Astrocyte (in vitro differentiated cells and primary cell): ENCODE measurements around the gene CD8B2. TPM values are rescaled to one million over a fixed set of nuclear protein-coding genes. Genes with fewer than 3 reads are reported as not detected.

ENCODE experiments used
- DNase-seq: peaks from one replicate; pipeline ENCODE4 v3.0.0-alpha.2; 2010; ENCODE audit warnings: low read depth
- FAIRE-seq: peaks from 2 replicates; lab custom pipeline; 2011; peaks lifted over from hg19 to GRCh38; lab: Jason Lieb, UNC
- H2AFZ ChIP-seq: 2 replicates; pipeline ENCODE4 v1.6.0; 2012; ENCODE audit warnings: low read depth, low read length, inconsistent platforms
- H3K27ac ChIP-seq: 2 replicates; pipeline ENCODE4 v1.5.1; 2011; ENCODE audit warnings: low read depth, low read length, inconsistent platforms
- H3K27me3 ChIP-seq: 2 replicates; pipeline ENCODE4 v1.6.0; 2011; ENCODE audit warnings: low read length, inconsistent platforms; ENCODE audit not compliant: insufficient read depth
- H3K36me3 ChIP-seq: 2 replicates; pipeline ENCODE4 v1.5.1; 2011; ENCODE audit warnings: low read length, inconsistent platforms; ENCODE audit not compliant: insufficient read depth
- H3K4me1 ChIP-seq: 2 replicates; pipeline ENCODE4 v1.5.1; 2011; ENCODE audit warnings: low read length, inconsistent platforms; ENCODE audit not compliant: insufficient read depth
- H3K4me2 ChIP-seq: 2 replicates; pipeline ENCODE4 v1.6.0; 2012; ENCODE audit warnings: low read length, inconsistent platforms
- H3K4me3 ChIP-seq: 2 replicates; pipeline ENCODE4 v1.5.1; 2011; ENCODE audit warnings: low read depth, mild to moderate bottlenecking, low read length, inconsistent platforms; ENCODE audit not compliant: insufficient read depth
- H3K79me2 ChIP-seq: 2 replicates; pipeline ENCODE4 v1.6.0; 2012; ENCODE audit warnings: mild to moderate bottlenecking, low read length, inconsistent platforms; ENCODE audit not compliant: insufficient read depth
- H3K9ac ChIP-seq: 2 replicates; pipeline ENCODE4 v1.6.0; 2012; ENCODE audit warnings: mild to moderate bottlenecking, low read length, inconsistent platforms
- H3K9me3 ChIP-seq: 2 replicates; pipeline ENCODE4 v1.5.1; 2012; ENCODE audit warnings: low read depth, mild to moderate bottlenecking, low read length, inconsistent platforms; ENCODE audit not compliant: insufficient read depth
- H4K20me1 ChIP-seq: 2 replicates; pipeline ENCODE4 v1.6.0; 2012; ENCODE audit warnings: low read length, inconsistent platforms; ENCODE audit not compliant: insufficient read depth
- H3K27ac Mint-ChIP-seq: one replicate; pipeline ENCODE4 v1.8.0; 2021; ENCODE audit warnings: mild to moderate bottlenecking, mixed read lengths; ENCODE audit not compliant: unreplicated experiment
- H3K27me3 Mint-ChIP-seq: one replicate; pipeline ENCODE4 v1.8.0; 2021; ENCODE audit warnings: low read depth, mixed read lengths; ENCODE audit not compliant: unreplicated experiment
- H3K36me3 Mint-ChIP-seq: one replicate; pipeline ENCODE4 v1.8.0; 2021; ENCODE audit warnings: low read depth, mixed read lengths; ENCODE audit not compliant: unreplicated experiment
- H3K4me1 Mint-ChIP-seq: one replicate; pipeline ENCODE4 v1.8.0; 2021; ENCODE audit warnings: low read depth, mixed read lengths; ENCODE audit not compliant: unreplicated experiment
- H3K4me3 Mint-ChIP-seq: one replicate; pipeline ENCODE4 v1.8.0; 2021; ENCODE audit warnings: mild to moderate bottlenecking, moderate library complexity, mixed read lengths; ENCODE audit not compliant: unreplicated experiment
- H3K9me3 Mint-ChIP-seq: one replicate; pipeline ENCODE4 v1.8.0; 2021; ENCODE audit warnings: mild to moderate bottlenecking, mixed read lengths; ENCODE audit not compliant: unreplicated experiment
- EZH2 ChIP-seq: IDR thresholded peaks from 2 replicates; pipeline ENCODE4 v1.6.1; 2012; ENCODE audit warnings: mild to moderate bottlenecking, low read length, inconsistent platforms; ENCODE audit not compliant: insufficient read depth
- total RNA-seq: library from RNA; stranded (reverse); gene quantifications from 2 replicates; pipeline ENCODE4 v1.2.1, GENCODE V29; 2021
- TF ChIP-seq, protein P1 (sequence below): IDR thresholded peaks from 2 replicates; pipeline ENCODE4 v1.5.1; 2011; ENCODE audit warnings: low read depth, mild to moderate bottlenecking, inconsistent platforms, low read length, moderate library complexity; ENCODE audit not compliant: insufficient read depth

The CD8B2 gene
- total RNA-seq, 1 donor from 2014 or later = not detected

DNA sequence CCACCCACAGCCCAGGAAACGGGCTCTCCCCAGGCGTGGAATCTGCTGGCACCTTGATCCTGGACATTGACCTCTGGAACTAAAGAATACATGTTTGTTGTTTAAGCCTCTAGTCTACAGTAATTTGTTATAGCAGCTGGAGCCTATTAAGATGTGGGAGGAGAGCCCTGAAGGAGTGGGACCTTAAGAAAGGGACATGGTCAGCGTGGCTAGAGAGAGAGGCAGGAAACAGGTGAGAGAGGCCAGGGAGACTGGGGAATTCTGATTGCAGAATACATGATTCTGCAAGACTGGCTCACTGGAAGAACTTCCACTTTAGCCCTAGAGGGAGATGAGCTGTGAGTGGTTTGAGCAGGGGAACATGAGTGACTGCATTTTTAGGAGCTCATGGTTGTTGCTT, 83.2 kb downstream of the CD8B2 start:
- no peak for TF ChIP-seq EZH2
- TF ChIP-seq, protein P1, sequence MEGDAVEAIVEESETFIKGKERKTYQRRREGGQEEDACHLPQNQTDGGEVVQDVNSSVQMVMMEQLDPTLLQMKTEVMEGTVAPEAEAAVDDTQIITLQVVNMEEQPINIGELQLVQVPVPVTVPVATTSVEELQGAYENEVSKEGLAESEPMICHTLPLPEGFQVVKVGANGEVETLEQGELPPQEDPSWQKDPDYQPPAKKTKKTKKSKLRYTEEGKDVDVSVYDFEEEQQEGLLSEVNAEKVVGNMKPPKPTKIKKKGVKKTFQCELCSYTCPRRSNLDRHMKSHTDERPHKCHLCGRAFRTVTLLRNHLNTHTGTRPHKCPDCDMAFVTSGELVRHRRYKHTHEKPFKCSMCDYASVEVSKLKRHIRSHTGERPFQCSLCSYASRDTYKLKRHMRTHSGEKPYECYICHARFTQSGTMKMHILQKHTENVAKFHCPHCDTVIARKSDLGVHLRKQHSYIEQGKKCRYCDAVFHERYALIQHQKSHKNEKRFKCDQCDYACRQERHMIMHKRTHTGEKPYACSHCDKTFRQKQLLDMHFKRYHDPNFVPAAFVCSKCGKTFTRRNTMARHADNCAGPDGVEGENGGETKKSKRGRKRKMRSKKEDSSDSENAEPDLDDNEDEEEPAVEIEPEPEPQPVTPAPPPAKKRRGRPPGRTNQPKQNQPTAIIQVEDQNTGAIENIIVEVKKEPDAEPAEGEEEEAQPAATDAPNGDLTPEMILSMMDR = no peak
- no peaks in the 10 kb centered on the region for H4K20me1 ChIP-seq
- Mint-ChIP-seq H3K4me1 (peaks cover 25% of the 10 kb centered on the region), H3K27me3 (peaks cover 17% of the 10 kb centered on the region), H3K4me3 (no peak overlapping the region), H3K36me3 (no peaks in the 10 kb centered on the region), H3K27ac (no peak overlapping the region), H3K9me3 (peaks cover 3% of the 10 kb centered on the region)
- no peak for FAIRE-seq
- no peak for DNase-seq
- H3K4me2 ChIP-seq = no peak overlapping the region
- no peak overlapping the region for H3K4me3 ChIP-seq
- H2AFZ ChIP-seq = no peak overlapping the region
- H3K79me2 ChIP-seq = no peaks in the 10 kb centered on the region
- no peaks in the 10 kb centered on the region for H3K4me1 ChIP-seq
- H3K27me3 ChIP-seq = no peaks in the 10 kb centered on the region
- H3K9ac ChIP-seq = no peak overlapping the region
- H3K9me3 ChIP-seq = no peaks in the 10 kb centered on the region
- H3K27ac ChIP-seq = no peak overlapping the region
- H3K36me3 ChIP-seq = no peaks in the 10 kb centered on the region

Other genes starting within 250 kb of the CD8B2 start
- 0.10 and 0.16 TPM in 2 replicates for gene RGPD3, start 19.0 kb upstream of the CD8B2 start, total RNA-seq